GM12872 (cell line): ENCODE results near the gene SYTL3.

Source experiments
- CTCF ChIP-seq: IDR thresholded peaks from 3 replicates; pipeline ENCODE4 v1.5.1; 2011; ENCODE audit warnings: low read depth, mild to moderate bottlenecking, low read length, moderate library complexity; ENCODE audit not compliant: insufficient read depth

Gene SYTL3

GRCh38 chr6:158753811-158754210 is 104.0 kb downstream of the SYTL3 start:
- no peak for TF ChIP-seq CTCF

- TF ChIP-seq CTCF, result no peak
Observed at GRCh38 chr6:158754738-158755137, 104.9 kb downstream of the SYTL3 start.

GRCh38 chr6:158755636-158756035 is 105.8 kb downstream of the SYTL3 start:
- no peak for TF ChIP-seq CTCF

DNA sequence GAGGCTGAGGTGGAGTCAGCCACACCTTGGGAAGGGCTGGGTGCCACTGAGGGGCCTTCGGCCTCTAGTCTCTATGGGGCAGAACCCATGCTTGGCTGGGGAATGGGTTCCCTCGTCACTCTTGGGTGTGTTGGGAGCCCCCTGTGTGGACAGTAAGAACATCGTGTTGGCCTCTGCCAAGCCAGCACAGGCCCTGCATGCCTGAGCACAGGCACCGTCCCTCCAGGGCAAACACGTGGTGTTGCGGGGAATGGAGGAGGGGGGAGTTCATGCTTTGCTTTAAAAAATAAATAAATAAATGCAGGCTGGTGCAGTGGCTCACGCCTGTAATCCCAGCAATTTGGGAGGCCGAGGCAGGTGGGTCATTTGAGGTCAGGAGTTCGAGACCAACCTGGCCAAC is 106.3 kb downstream of the SYTL3 start:
- no peak for TF ChIP-seq CTCF

- no peak for TF ChIP-seq CTCF
Observed at GRCh38 chr6:158756977-158757752, 107.3 kb downstream of the SYTL3 start.

DNA sequence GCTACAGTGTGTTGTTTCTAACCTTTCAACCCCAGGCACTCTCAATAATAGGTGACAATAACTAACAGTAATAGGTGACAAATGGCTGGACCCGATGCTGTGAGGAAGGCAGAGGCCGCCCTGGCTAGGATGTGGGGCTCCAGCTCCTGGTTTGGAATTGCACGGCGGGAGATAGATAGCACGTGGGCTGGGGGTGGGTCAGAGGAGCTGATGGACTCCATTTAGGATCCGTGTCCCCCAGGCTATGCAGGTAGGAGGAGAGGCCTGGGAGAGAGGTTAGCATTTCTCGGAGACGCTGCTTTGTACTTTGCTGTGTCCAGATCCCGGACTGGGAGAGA is 107.9 kb downstream of the SYTL3 start:
- TF ChIP-seq CTCF, result no peak

DNA sequence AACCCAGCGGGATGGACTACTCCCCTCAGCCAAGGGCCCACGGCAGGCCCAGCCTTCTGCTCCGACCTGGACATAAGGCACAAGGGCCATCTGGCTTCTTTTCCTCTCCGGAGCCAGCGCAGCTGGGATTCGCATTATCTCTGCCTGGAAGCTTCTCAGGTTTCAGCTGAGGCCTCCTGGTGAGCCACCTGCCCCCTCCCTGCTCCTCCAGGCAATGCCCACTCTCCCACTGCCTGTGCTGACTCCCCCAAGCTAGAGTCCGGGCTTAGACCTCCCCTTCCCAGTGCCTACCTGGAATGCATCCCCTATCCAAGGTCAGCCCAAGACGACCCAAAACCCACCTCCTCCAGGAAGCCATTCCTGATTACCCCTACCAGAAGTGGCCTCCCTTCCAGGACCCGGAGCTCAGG is 108.6 kb downstream of the SYTL3 start:
- TF ChIP-seq CTCF, result no peak
